Activated T-cell treated with anti-CD3 and anti-CD28 coated beads, Interleukin-2, amount 50 U/mL, for 72 hours (primary cell): Measurements from ENCODE around the gene LAD1. TPM values are rescaled to one million over a fixed set of nuclear protein-coding genes. Genes with fewer than 3 reads are reported as not detected.

Source experiments
- ATAC-seq, 2 donors: fragments of 150-1000 bp; cut with Tn5 transposase; replicated peaks in 1 of 2; 2 replicates each; pipeline ENCODE4 v1.10.0; 2021; ENCODE audit warnings: moderate library complexity in 2 of 2, mild to moderate bottlenecking in 1 of 2
- DNase-seq, 2 donors: peaks; one replicate each; pipeline ENCODE4 v3.0.0; 2021 to 2022; ENCODE audit warnings: mixed read lengths in 1 of 2
- H3K27ac Mint-ChIP-seq: one replicate; pipeline ENCODE4 v1.8.0; 2022; ENCODE audit warnings: mild to moderate bottlenecking, moderate library complexity, mixed read lengths
- H3K27me3 Mint-ChIP-seq: one replicate; pipeline ENCODE4 v1.8.0; 2022; ENCODE audit warnings: low read depth, mixed read lengths
- H3K36me3 Mint-ChIP-seq, 2 donors: one replicate each; pipeline ENCODE4 v1.8.0; 2022; ENCODE audit warnings: mixed read lengths in 2 of 2, mild to moderate bottlenecking in 1 of 2; ENCODE audit not compliant: insufficient read depth in 2 of 2
- H3K4me1 Mint-ChIP-seq: one replicate; pipeline ENCODE4 v1.8.0; 2022; ENCODE audit warnings: low read depth, mixed read lengths
- H3K4me3 Mint-ChIP-seq, 2 donors: one replicate each; pipeline ENCODE4 v1.8.0; 2022; ENCODE audit warnings: mild to moderate bottlenecking in 2 of 2, mixed read lengths in 2 of 2, moderate library complexity in 2 of 2
- H3K9me3 Mint-ChIP-seq, 2 donors: one replicate each; pipeline ENCODE4 v1.8.0; 2022; ENCODE audit warnings: mixed read lengths in 2 of 2
- total RNA-seq, 2 donors: library from RNA; stranded (reverse); gene quantifications; one replicate each; pipeline ENCODE4 v1.2.3, GENCODE V29; 2022

LAD1 gene
- total RNA-seq, 2 donors from 2014 or later = not detected

DNA sequence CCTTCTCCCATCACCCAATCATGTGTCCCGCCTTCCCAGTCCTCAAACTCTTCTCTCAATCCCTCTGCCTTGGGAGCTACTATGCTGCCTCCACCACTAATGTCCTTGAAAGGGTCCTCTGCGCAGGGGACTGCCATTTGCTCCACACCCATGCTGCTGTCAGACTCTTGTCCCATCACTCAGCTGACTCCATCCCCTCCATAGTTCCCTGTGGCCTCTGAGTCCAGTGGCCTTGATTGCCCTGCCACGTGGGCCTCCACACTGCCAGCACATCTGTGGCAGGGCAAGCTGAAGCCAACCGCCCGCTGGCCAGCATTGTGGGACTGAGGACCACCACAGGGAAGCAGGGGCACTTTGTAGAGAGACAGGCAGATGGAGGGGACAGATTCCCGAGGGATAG is 20.3 kb downstream of the LAD1 start:
- H3K27me3 Mint-ChIP-seq = peaks cover 16% of the 10 kb centered on the region
- no peak for DNase-seq
- no peaks in the 10 kb centered on the region for H3K4me1 Mint-ChIP-seq
- ATAC-seq = no peak
- H3K27ac Mint-ChIP-seq = no peak overlapping the region
- H3K4me3 Mint-ChIP-seq = no peak overlapping the region
- no peaks in the 10 kb centered on the region for H3K36me3 Mint-ChIP-seq
- no peaks in the 10 kb centered on the region for H3K9me3 Mint-ChIP-seq

DNA sequence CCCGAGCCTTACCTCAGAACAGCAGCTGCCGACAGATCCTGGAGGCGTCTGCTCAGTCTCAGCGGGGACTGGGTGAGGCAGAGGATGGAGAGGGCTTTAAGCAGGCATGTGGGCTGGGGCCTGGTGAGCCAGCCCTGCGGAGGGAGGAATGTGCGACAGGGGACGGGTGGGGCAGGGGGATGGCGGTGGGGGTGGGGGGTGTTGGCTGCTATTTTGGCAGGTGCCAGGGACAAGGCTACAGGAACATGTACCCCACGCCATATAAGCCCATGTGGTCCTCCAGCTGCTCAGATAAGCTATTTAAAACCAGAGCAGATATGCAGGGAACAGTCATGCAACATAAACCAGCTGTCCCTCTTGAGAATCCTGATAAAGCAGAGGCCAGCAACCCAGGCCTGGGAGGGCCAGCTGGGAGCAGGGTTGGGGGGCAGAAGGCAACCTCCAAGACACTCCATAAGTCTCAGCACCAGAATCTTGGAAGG is 21.5 kb downstream of the LAD1 start, which contains the start of gene TNNT2:
Gene TNNT2 (minus strand): TSS at position 70 of the 482 bp plus-strand sequence. CDS start 4,426 bp downstream, outside the sequence.
- DNase-seq (no peak), ATAC-seq (no peak)
- H3K4me3 Mint-ChIP-seq = no peak within 1 kb of the TSS
- no peaks in the 10 kb centered on the region for H3K9me3 Mint-ChIP-seq
- H3K4me1 Mint-ChIP-seq = no peaks in the 10 kb centered on the region
- no peak within 1 kb of the TSS for H3K27ac Mint-ChIP-seq
- peaks cover 27% of the 10 kb centered on the region for H3K27me3 Mint-ChIP-seq
- no peaks in the 10 kb centered on the region for H3K36me3 Mint-ChIP-seq

DNA sequence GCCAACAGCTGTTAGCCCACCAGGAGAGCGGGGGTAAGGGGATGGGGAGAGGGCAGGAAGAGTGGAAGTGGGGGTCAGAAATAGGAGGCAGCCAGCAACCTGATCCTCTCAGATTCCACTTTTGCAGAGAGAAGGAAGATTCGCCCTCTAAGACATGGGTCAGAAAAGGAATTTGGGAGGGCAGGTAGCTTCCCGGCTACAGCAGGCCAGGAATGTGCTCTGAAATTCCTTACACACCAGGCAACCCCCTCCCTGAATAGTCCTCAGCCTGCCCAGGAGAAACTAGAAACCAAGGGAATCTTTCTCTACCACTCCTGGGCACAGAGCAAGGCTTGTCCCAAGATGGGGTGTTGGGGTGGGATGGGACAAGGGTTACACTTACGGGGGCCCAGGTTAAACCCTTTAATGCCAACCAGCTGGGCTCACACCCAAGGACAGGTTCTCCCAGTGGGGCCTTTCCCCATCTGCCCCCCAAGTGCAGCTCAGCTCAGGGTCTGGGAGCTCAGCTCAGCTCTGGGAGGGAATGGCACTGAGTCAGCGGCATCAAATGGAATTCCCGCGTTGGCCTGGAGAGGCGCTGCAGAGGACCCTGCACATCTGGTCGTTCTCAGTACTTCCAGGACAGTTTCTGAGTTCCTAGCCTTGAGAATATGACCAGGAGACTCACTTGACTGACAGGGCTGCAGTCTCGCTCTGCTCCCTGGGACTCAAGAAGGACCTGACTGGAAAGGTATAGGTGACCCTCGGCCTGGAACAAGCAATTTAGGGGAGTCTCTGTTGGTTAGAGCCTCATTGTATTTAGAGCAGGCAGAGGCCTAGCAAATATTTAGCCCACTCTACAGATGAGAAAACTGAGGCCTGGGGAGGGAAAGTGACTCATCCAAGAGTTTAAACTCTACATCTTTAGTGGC is 22.4 kb downstream of the LAD1 start:
- ATAC-seq (no peak), DNase-seq (peak in 1 of 2 donors; percentile 6)
- peaks cover 36% of the 10 kb centered on the region for H3K27me3 Mint-ChIP-seq
- no peaks in the 10 kb centered on the region for H3K4me1 Mint-ChIP-seq
- H3K4me3 Mint-ChIP-seq = no peak overlapping the region
- H3K27ac Mint-ChIP-seq = no peak overlapping the region
- no peaks in the 10 kb centered on the region for H3K36me3 Mint-ChIP-seq
- H3K9me3 Mint-ChIP-seq = no peaks in the 10 kb centered on the region

DNA sequence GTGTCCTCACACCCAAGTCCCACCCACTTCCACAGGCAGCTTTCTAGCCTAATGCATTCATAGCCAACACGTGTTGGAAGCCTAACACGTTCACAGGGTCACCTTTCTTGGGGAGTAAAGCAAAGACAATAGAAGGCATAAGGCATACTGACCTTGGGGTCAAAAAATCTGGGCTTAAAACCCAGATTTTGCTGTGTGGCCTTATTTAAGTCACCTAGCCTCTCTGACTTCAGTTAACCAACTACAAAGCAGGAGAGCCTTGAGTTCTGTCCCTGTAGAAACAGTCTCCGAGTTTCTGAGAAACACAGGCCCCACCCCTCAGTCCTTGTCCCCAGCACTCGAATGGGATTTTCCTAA is 23.0 kb downstream of the LAD1 start:
- no peaks in the 10 kb centered on the region for H3K36me3 Mint-ChIP-seq
- ATAC-seq (no peak), DNase-seq (no peak)
- no peaks in the 10 kb centered on the region for H3K9me3 Mint-ChIP-seq
- H3K27me3 Mint-ChIP-seq = peaks cover 42% of the 10 kb centered on the region
- no peaks in the 10 kb centered on the region for H3K4me1 Mint-ChIP-seq
- H3K4me3 Mint-ChIP-seq = no peak overlapping the region
- no peak overlapping the region for H3K27ac Mint-ChIP-seq

DNA sequence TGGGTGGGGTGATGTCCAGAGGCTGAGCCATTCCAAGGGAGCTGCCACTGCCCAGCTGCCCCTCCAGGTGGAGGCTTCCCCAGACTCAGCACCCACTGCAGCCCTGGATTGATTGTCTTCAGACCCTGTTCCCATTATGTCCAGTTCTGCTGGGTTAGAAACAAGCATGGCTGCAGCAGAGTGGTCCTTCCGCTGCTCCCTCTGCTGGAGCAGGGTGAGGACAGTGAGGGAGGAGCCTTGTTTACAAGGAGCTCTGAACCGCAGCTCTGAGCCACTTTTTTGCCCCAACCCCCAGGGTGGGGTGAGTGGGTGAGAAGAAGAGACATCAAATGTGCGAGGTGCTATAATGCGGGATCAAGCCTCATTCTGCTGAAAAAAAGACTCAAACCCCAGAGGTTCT is 24.0 kb downstream of the LAD1 start:
- no peak for ATAC-seq
- H3K27me3 Mint-ChIP-seq = peaks cover 45% of the 10 kb centered on the region

DNA sequence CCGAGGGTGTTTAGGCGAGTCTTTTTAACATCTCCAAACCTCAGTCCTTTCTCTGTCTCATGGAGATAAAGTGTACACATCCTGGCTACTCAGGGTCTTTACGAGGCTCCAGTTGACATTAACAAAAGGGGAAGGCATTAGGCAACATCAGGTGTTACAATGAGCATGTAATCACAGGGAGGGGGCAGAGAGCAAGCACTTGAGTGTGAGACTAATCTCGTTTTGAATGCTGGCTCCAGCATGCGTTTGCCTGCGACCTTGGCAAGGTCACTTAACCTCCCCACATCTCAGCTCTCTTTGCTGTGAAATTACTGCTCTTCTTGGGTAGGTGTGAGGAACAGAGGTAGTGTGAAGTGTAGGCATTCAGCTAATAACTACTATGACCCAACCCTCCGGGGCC is 24.8 kb downstream of the LAD1 start:
- DNase-seq (no peak), ATAC-seq (no peak)
- peaks cover 45% of the 10 kb centered on the region for H3K27me3 Mint-ChIP-seq
- no peak overlapping the region for H3K4me3 Mint-ChIP-seq
- H3K4me1 Mint-ChIP-seq = no peaks in the 10 kb centered on the region
- H3K36me3 Mint-ChIP-seq = no peaks in the 10 kb centered on the region
- H3K9me3 Mint-ChIP-seq = no peaks in the 10 kb centered on the region
- no peak overlapping the region for H3K27ac Mint-ChIP-seq

More for the DNA sequence above, 24.0 kb downstream of the LAD1 start:
- H3K4me1 Mint-ChIP-seq = no peaks in the 10 kb centered on the region
- no peaks in the 10 kb centered on the region for H3K9me3 Mint-ChIP-seq
- H3K36me3 Mint-ChIP-seq = no peaks in the 10 kb centered on the region
- no peak overlapping the region for H3K4me3 Mint-ChIP-seq
- no peak overlapping the region for H3K27ac Mint-ChIP-seq
- DNase-seq = no peak

DNA sequence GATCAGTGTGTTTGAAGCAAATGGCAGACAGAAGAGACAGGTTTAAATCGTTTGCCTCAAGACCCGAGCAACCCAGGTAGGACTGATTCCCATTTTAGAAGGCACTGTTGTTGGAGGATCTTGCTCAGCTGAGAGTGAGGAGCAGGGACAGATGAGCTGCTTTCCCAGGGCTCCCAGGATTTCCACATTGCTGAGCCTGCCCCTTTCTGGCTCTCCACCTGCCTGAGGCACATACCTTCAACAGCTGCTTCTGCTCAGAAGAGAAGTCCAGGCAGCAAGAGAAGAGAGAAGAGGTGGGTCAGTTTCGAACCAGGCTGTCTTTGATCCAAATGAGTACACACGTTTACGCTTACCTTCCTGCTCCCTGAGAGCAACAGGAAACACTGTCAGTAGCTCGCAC is 27.3 kb downstream of the LAD1 start:
- no peaks in the 10 kb centered on the region for H3K36me3 Mint-ChIP-seq
- H3K9me3 Mint-ChIP-seq = no peaks in the 10 kb centered on the region
- no peak overlapping the region for H3K4me3 Mint-ChIP-seq
- no peaks in the 10 kb centered on the region for H3K4me1 Mint-ChIP-seq
- peaks cover 45% of the 10 kb centered on the region for H3K27me3 Mint-ChIP-seq
- no peak for ATAC-seq
- no peak overlapping the region for H3K27ac Mint-ChIP-seq
- DNase-seq = no peak

GRCh38 chr1:201371276-201371675 is 27.8 kb downstream of the LAD1 start:
- Mint-ChIP-seq H3K4me3 (no peak overlapping the region), H3K9me3 (no peaks in the 10 kb centered on the region), H3K4me1 (no peaks in the 10 kb centered on the region), H3K27ac (no peak overlapping the region), H3K27me3 (peaks cover 44% of the 10 kb centered on the region), H3K36me3 (no peaks in the 10 kb centered on the region)
- ATAC-seq (no peak), DNase-seq (no peak)

- no peak for ATAC-seq
- H3K4me1 Mint-ChIP-seq = no peaks in the 10 kb centered on the region
- no peaks in the 10 kb centered on the region for H3K36me3 Mint-ChIP-seq
- H3K4me3 Mint-ChIP-seq = no peak overlapping the region
- no peak overlapping the region for H3K27ac Mint-ChIP-seq
- H3K27me3 Mint-ChIP-seq = peaks cover 36% of the 10 kb centered on the region
- DNase-seq = no peak
- H3K9me3 Mint-ChIP-seq = no peaks in the 10 kb centered on the region
Observed at GRCh38 chr1:201370500-201370899, 28.6 kb downstream of the LAD1 start.

GRCh38 chr1:201369209-201369608 is 29.9 kb downstream of the LAD1 start:
- DNase-seq (no peak), ATAC-seq (no peak)
- Mint-ChIP-seq H3K9me3 (no peaks in the 10 kb centered on the region), H3K36me3 (no peaks in the 10 kb centered on the region), H3K4me3 (no peak overlapping the region), H3K27ac (no peak overlapping the region), H3K4me1 (no peaks in the 10 kb centered on the region), H3K27me3 (peaks cover 31% of the 10 kb centered on the region)

DNA sequence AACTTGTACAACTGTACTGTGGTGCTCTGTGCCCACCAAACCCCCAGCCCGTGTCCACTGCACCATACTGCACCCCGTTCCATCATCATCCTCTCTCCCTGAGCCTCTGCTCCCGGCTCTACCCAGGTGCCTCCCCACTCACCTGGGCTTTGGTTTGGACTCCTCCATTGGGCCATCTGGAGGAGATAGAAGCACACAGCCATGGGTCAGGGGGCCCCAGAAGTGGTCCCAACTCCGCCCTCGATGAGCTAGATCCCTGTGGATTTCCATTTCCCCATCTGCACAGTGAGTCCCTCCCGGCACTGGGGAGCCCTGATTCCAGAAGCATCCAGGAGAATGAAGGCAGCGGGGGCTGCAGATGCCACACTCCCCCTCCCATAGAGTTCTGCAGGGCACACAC is 32.4 kb downstream of the LAD1 start:
- H3K27me3 Mint-ChIP-seq = peaks cover 9% of the 10 kb centered on the region
- no peaks in the 10 kb centered on the region for H3K9me3 Mint-ChIP-seq
- DNase-seq (no peak), ATAC-seq (no peak)
- no peak overlapping the region for H3K27ac Mint-ChIP-seq
- H3K4me1 Mint-ChIP-seq = no peaks in the 10 kb centered on the region
- H3K4me3 Mint-ChIP-seq = no peak overlapping the region
- no peaks in the 10 kb centered on the region for H3K36me3 Mint-ChIP-seq

DNA sequence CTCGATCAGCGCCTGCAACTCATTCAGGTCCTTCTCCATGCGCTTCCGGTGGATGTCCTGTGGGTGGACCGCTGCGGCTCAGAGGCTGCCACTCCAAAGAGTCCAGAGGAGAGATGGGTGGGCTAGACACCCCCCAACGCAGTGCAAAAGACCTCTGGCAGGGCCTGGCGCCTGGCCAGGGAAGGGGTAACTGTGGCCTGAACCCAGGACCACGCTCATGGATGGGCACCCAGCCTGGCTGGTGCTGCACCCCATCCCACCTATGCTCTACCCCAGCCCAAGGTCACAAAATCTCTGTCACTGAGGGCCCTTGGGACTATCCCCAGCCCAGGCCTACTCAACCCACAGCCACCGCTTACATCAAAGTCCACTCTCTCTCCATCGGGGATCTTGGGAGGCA is 33.9 kb downstream of the LAD1 start:
- DNase-seq (no peak), ATAC-seq (no peak)
- Mint-ChIP-seq H3K9me3 (no peaks in the 10 kb centered on the region), H3K27ac (no peak overlapping the region), H3K36me3 (no peaks in the 10 kb centered on the region), H3K27me3 (no peaks in the 10 kb centered on the region), H3K4me1 (no peaks in the 10 kb centered on the region), H3K4me3 (no peak overlapping the region)

GRCh38 chr1:201364808-201365105 is 34.4 kb downstream of the LAD1 start:
- Mint-ChIP-seq H3K9me3 (no peaks in the 10 kb centered on the region), H3K4me1 (no peaks in the 10 kb centered on the region), H3K27me3 (no peaks in the 10 kb centered on the region), H3K4me3 (no peak overlapping the region), H3K36me3 (no peaks in the 10 kb centered on the region), H3K27ac (no peak overlapping the region)
- DNase-seq = no peak
- no peak for ATAC-seq

DNA sequence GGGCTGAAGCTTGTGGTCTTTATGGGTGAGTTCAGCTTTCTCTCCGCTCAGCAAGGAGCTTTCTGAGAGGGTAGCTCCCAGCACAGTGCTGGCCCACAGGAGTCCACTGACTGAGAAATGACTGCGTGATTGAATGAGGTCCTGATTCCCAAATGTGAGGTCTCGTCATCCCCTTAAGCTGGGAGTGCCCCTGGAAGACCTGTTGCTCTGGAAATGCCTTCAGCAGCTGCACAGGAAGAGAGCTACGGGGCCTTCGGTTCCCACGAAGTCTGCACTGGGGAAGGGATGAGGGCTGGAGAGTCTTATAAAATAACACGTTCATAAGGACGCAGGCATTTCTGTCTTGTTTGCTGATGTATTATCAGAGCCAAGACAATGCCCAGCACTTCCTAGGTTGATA is 35.7 kb downstream of the LAD1 start:
- no peak for DNase-seq
- Mint-ChIP-seq H3K27me3 (no peaks in the 10 kb centered on the region), H3K36me3 (no peaks in the 10 kb centered on the region), H3K4me3 (no peak overlapping the region), H3K4me1 (no peaks in the 10 kb centered on the region), H3K27ac (no peak overlapping the region), H3K9me3 (no peaks in the 10 kb centered on the region)
- ATAC-seq = no peak
